Thyroid gland (tissue), 4 donors: ENCODE results near the gene ZNF654.

Experiments
- POLR2A ChIP-seq, 2 donors: fragments of 450-650 bp; IDR thresholded peaks; one replicate each; pipeline ENCODE4 v1.6.1; 2017; ENCODE audit warnings: antibody characterized with exemption in 2 of 2, mild to moderate bottlenecking in 2 of 2, moderate library complexity in 1 of 2
- TF ChIP-seq, protein P1 (sequence below), 6 experiments: fragments of 200-600 bp in 3 of 6; fragments of 450-650 bp in 3 of 6; sonication (generic) in 3 of 6; IDR thresholded peaks; one replicate each; pipeline ENCODE4 v1.5.1; 2016 to 2019; ENCODE audit warnings: antibody characterized with exemption in 6 of 6, mild to moderate bottlenecking in 2 of 6, inconsistent platforms in 1 of 6, moderate library complexity in 1 of 6

DNA sequence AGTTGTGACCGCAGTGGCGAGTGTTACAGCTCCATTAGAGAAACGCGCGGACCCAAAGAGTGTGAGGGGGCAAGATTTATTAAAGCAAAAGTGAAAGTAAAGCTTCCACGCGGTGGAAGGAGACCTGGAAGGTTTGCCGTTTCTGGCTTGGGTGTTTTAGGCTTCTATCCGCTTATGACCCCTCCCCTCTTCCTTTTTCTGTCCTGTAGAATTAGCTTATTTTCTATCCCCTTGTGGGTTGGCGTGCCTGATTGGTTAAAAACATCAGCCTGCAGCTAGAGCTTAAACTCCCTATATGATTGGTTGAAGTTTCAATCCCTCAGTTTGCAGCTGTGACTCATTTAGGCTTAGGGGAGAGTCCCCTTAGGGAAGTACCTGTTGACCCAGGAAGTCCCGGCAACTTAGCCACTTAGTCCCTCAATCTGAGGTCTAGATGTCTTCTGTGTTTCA, 130.3 kb downstream of the ZNF654 start:
- TF ChIP-seq, protein P1, sequence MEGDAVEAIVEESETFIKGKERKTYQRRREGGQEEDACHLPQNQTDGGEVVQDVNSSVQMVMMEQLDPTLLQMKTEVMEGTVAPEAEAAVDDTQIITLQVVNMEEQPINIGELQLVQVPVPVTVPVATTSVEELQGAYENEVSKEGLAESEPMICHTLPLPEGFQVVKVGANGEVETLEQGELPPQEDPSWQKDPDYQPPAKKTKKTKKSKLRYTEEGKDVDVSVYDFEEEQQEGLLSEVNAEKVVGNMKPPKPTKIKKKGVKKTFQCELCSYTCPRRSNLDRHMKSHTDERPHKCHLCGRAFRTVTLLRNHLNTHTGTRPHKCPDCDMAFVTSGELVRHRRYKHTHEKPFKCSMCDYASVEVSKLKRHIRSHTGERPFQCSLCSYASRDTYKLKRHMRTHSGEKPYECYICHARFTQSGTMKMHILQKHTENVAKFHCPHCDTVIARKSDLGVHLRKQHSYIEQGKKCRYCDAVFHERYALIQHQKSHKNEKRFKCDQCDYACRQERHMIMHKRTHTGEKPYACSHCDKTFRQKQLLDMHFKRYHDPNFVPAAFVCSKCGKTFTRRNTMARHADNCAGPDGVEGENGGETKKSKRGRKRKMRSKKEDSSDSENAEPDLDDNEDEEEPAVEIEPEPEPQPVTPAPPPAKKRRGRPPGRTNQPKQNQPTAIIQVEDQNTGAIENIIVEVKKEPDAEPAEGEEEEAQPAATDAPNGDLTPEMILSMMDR (IDR thresholded peaks at IDR 0.05) = no peak
- no peak for TF ChIP-seq POLR2A (IDR thresholded peaks at IDR 0.05)
